Epithelial cell of proximal tubule (primary cell): ENCODE results near the gene SPATC1L. TPM values are rescaled to one million over a fixed set of nuclear protein-coding genes. Genes with fewer than 3 reads are reported as not detected.

ENCODE experiments used
- DNase-seq: peaks from one replicate; pipeline ENCODE4 v3.0.0-alpha.2; 2011; ENCODE audit warnings: low read depth
- H3K4me3 ChIP-seq: 2 replicates; pipeline ENCODE4 v1.5.1; 2011; ENCODE audit warnings: low read depth, mild to moderate bottlenecking, low read length
- CTCF ChIP-seq: conservative IDR thresholded peaks from 2 replicates; pipeline ENCODE4 v1.5.1; 2012; ENCODE audit warnings: low read depth, mild to moderate bottlenecking, low read length
- total RNA-seq: library from RNA; depleted of rRNA; stranded (reverse); fragments of >200 nt; gene quantifications from 2 replicates; pipeline ENCODE4 v1.2.3, GENCODE V29; 2015

SPATC1L gene
- total RNA-seq, 1 donor from 2014 or later: 22.0 TPM

- H3K4me3 ChIP-seq: no peak overlapping the region
- TF ChIP-seq CTCF: no peak
- DNase-seq: no peak
These were observed 27.6 kb downstream of the SPATC1L start for GRCh38 chr21:46156678-46157077.

- no peak for DNase-seq
- no peak overlapping the region for H3K4me3 ChIP-seq
- no peak for TF ChIP-seq CTCF
These were observed 27.9 kb downstream of the SPATC1L start for GRCh38 chr21:46156378-46156645.

- no peak for DNase-seq
- no peak for TF ChIP-seq CTCF
- H3K4me3 ChIP-seq: peak within 1 kb of the TSS; percentile 28
These were observed 28.5 kb downstream of the SPATC1L start, which contains the start of gene FTCD for GRCh38 chr21:46155514-46156377. TSS of gene FTCD (minus strand) at chr21:46155579. CDS start at chr21:46155523, 56 bp downstream.

- no peak for DNase-seq
- H3K4me3 ChIP-seq: peak overlapping the region; percentile 28
- TF ChIP-seq CTCF: no peak
These were observed 29.2 kb downstream of the SPATC1L start for GRCh38 chr21:46154955-46155513.

- no peak for TF ChIP-seq CTCF
- DNase-seq: no peak
- H3K4me3 ChIP-seq: peak overlapping the region; percentile 41
These were observed 29.9 kb downstream of the SPATC1L start for GRCh38 chr21:46154155-46154954.

GRCh38 chr21:46153247-46154154, 30.8 kb downstream of the SPATC1L start:
- TF ChIP-seq CTCF: peak; percentile 87
- DNase-seq: no peak
- peak overlapping the region; percentile 41 for H3K4me3 ChIP-seq
